Measurements from ENCODE around the gene TBL1XR1.

The TBL1XR1 gene

DNA sequence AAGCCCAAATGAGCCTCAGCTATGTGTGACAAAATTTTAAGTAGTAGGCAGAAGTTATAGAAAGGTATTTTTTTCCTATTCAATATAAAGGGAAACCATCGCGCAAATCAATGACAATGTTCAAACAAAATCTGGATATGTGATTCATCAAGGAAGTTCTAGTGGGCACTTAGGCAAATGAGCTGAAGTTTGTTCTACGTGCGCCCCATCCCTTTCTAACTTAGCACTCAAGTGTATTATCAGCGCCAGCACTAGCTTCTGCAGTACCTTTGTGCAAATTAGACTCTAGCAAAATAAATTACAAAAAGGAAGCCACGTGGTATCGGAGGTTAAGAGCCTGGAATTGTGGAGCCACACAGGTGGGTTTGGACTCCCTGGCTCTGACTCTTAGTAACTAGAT, 91.1 kb downstream of the TBL1XR1 start:
- no peak for DNase-seq

DNA sequence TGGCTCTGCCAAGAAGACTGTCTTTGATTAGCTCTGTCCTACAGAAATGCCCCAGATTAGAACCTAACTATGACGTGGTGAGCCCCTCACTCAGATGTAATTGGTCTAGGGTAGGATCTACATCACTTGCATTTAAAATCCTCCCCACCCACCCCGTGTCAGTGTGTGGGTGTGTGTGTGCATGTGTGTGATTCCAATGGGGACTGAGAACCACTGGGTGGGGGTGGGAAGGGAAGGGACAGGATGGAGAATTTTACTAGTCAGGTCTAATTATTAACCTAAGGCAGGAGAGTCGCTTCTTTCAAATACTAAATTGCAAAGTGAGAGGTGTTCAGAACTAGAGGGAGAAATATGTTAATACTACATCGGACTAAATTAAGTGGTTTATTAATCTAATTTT, 91.7 kb downstream of the TBL1XR1 start:
- DNase-seq, result no peak

DNA sequence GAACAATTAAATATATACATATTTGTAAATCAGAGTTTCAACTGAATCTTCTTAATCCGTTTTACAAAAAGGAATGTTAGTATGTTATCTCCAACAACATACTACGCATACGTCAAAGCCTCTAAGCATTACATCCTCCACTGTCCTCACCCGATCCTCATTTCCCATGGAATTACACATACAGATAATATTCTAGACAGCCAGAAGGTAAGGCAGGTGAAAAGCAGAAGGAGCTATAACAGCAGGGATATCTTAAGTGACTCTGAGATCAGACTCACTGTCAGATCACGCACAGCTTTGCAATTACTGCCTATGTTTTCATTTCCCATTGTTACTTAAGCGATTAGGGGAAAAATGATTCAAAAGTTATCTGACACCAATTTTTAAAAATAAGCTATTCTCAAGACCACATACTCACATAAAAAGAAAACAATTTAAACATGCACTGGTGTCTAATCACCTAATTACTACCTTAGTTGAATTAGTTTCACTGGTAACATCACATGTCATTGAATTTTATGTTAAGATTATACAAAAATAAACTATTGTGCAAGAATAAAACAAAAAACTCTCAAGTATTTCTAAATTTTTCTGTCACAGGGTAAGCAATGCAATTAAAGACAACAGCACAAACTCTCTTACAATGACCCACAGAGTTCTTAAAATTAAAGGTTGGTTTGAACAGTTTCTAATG, 92.8 kb downstream of the TBL1XR1 start:
- no peak for DNase-seq

DNA sequence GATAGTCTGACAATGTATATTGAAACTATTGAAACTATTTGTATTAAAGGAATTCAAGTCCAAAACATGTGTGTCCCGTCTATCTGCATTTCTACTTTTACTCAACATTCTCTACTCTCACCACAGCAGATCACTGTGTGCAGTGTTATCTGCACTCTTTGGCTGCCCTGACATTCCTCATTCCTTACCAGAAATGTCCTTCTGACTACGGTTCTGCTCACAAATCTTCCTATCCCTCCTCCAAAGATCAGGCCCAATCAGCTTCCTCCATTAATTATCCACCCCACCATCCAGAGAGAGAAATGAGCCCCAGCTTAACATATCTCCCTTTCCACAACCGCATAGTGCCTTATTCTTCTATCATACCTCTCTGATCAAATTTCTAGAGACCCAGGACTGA, 94.7 kb downstream of the TBL1XR1 start:
- no peak for DNase-seq

DNA sequence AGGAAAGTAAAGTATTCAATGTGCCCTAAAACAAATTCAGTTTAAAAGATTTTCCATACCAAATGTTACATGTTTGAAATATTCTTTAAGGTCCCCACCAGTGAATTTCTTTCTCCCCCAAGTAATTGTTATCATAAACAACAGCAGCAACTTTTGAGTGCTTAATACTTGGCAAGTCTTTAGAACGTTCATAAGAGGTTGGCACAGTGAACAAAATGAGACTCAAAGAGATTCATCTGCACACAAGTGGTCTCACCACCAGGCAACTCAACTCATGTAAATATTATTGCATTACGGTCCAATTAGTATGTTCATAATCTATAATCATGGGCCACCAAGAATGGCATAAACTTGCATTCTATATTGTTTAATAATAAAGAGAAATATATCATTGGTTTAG, 98.7 kb downstream of the TBL1XR1 start:
- DNase-seq, result no peak

DNA sequence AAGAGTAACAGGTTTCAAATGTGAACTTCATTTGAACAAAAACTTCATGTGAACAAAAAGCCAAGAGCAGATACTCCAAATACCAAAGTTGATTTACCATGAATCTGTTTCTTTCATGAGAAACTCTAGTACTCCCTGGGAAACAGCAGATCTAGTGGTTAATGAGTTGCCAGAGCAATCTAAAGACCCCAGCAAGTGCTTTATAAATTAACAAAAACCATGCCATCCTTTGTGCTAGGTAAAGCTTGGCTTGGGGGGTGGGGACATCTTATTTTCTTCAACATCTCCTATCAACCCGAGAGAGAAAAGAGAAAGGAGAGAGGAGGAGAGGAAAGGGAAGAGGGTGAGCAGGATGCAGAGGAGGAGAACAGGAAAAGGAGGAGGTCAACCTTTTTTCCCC, 100.7 kb downstream of the TBL1XR1 start:
- no peak for DNase-seq

DNA sequence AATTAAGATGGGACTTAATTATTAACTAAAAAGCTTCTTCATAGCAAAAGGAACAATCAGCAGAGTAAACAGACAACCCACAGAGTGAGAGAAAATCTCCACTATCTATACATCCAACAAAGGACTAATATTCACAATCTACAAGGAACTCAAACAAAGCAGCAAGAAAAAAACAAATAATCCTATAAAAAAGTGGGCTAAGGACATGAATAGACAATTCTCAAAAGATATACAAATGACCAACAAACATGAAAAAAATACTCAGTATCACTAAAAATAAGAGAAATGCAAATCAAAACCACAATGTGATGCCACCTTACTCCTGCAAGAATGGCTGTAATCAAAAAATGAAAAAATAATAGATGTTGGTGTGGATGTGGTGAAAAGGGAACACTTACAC, 103.3 kb downstream of the TBL1XR1 start:
- no peak for DNase-seq

DNA sequence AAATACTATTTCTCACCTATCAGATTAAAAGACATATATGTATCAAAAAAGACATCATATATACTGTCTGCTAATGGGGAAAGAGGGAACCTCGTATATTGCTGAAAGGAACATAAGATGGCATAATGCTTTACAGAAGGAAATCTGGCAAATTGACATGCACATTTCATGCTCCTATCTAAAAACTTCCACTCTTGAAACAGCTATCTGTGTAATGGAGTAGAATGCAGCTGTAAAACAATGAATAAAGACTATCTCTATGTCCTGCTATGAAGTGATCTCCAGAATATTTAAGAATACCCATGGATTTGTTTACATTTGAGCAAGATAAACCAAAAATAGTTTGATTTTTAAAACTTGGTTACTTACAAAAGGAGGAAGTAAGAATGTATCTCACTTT, 107.4 kb downstream of the TBL1XR1 start:
- DNase-seq, result no peak

DNA sequence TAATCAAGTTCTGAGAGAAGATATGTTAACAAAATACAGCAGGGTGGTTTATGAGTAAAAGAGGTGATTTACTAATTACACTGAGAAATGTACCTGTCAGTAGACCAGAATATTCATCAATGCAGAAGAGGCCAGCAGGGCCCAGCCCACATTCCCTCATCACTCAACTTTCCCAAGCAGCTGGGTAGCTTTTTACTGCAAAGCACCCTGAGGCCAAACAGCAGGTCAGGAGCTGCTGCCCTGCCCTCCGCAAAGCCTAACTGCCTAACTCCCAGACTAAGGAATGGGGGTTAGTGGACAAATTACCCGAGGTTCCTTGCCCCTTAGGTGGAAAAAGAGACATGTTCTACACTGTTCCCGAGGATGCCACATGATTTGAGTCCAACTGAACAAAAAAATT, 108.2 kb downstream of the TBL1XR1 start:
- DNase-seq, result no peak

DNA sequence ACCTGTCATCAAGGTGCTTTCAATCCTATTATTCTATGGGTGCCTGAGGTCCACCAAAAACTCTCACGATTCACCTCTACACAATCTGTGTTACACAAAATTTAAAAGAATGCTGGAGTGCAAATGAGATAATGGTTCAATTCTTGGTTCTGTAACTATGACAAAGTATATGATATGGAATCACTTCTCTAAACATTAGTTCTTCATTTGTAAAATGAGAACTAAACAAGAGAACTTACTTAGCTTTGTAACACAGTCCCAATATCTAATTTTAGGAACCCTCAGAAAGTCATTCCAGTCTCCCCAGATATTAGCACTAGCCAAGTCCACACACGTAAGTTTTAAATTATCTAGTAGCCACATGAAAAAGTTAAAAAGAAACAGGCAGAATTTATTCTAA, 111.5 kb downstream of the TBL1XR1 start:
- DNase-seq, result no peak

DNA sequence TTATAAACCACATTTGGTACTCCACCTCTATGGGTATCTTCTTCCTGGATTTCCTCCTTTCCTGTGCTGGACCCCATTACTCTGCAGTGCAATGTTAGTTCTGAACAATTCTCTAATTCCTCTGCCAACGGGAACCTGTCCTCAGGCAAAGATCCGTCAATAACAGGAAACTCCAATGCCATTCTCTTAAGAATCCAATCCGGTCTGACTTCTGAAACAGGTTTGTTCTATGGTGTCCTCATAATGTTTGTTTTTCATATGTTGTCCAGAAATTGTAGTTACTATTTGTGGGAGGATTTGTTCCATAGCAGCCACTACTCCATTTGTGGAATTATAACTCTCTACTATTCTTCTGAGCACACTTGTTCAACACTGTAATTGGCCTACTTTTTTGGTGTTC, 112.7 kb downstream of the TBL1XR1 start:
- DNase-seq, result no peak

DNA sequence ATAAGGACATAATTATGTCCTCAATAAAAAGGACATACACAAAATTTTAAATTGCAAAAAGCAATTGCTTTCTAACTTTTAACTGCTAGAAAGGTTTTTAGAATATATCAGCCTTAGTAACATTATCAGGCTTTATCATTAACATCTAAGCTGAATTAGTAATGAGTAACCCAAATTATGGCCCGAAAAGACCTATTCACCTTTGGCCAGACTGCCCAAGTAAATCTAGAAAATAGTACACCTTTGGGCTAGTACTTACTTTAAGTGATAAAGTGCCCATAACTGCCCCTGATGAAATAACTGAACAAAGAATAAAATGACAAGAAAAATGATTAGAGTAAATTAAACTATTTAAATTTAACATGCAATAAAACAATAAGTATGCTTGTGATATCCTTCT, 117.2 kb downstream of the TBL1XR1 start:
- no peak for DNase-seq

DNA sequence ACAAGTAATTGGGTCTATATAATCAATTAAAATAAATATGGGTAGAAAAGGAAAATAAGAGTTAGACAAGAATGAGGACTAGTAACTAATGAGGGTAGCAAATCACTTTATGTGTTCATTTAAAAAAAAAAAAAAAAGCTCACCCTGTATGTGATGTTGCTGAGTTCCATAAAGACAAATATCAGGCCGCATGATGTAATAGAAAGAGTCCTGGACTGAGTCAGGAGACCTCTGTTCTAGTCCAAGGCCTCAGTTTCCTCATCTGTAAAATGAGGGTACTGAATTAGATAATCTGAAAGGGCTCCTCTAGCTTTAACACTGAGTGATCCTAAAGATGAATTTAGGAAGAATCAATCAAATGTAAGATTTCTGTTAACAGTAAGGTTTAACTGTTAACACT, 117.6 kb downstream of the TBL1XR1 start:
- no peak for DNase-seq

DNA sequence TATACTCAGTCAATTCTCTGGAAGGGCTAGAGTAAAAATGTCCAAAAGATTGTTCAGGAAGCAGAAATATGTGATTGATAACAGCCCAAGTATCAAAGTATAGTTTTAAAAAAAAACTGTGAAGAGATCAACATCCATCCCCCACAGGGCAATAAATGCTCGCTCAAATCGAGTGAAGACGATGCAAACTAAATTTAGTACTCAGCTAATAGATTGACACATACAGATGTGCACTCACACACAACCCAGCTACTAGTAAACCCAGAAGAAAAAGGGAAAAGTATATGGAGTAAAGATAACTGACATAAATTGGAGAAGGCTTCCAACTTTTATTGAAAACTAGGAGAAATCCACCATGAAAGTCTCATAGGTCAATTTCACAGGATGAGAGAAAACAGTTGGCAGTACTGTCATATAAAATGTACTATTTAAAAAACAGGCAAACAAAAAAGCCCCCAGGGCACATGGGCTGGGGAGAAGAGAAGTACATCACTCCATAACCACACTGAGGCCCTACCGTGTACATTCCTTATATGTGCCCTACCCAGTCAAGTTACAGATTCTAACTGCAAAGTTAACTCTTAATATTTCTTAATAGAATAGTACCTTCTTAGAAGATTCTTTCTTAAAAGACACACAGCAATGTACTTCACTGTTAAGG, 125.7 kb downstream of the TBL1XR1 start:
- no peak for DNase-seq

DNA sequence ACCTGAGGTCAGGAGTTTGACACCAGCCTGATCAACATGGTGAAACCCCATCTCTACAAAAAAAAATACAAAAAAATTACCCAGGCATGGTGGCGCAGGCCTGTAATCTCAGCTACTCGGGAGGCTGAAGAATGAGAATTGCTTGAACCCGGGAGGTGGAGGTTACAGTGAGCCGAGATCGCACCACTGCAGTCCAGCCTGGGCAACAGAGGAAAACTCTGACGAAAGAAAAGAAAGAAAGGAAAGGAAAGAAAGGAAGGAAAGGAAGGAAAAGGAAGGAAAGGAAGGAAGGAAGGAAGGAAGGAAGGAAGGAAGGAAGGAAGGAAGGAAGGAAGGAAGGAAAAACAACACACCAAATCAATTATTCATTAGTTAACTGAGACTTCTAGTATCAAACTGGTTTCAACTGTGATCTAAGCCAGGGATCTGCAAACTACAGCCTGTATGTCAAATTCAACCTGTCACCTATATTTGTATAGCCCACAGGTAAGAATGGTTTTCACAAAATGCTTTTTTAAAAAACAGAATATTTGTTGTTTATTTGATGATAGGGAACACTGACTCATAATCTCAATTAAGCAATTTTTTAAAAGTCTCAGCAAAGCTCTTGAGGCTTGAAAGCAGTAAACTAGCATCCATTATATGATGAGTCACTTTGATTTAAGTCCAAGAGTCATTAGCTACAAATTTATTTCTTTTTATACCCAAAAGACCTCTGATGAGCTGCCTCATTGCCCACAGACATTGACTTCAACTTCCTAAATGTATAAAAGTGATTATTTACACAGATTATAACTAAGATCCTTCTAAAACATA, 127.6 kb downstream of the TBL1XR1 start:
- no peak for DNase-seq

DNA sequence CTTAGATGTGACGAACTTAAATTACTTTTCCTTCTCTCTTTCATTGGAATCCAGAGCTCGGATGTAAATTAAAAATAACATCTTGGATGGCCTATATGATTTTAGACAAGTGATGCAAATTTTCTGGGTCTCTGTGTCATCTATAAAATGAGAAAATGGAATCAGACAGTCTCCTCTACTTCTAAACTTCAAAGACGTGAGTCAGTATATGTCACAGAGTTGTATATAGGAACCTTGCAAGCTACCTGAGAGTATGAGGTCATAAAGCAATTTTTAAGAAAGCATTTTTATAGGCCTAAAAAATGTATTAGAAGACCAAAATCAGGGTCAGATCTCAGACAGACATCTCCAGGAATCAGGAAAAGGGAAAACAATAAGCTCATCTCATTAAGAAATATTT, 128.3 kb downstream of the TBL1XR1 start:
- DNase-seq, result no peak

DNA sequence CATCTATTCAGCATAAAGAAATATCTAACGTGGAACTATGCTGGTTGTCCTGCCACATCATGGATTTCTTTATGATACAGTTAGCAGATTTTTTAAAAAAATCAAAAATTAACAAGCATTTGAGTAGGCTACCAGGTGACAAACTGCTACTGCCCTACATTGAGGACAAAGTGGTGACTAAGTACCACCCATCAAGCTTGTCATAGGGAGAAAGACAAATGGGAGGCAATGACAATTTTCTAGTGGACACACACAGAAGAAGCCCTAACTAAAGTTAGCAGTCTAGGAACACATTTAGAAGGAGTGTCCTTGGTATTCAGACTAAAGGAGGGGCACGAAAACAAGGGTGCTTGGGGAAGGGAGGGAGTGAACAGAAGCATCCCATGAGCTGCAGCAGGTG, 131.2 kb downstream of the TBL1XR1 start:
- DNase-seq, result no peak

DNA sequence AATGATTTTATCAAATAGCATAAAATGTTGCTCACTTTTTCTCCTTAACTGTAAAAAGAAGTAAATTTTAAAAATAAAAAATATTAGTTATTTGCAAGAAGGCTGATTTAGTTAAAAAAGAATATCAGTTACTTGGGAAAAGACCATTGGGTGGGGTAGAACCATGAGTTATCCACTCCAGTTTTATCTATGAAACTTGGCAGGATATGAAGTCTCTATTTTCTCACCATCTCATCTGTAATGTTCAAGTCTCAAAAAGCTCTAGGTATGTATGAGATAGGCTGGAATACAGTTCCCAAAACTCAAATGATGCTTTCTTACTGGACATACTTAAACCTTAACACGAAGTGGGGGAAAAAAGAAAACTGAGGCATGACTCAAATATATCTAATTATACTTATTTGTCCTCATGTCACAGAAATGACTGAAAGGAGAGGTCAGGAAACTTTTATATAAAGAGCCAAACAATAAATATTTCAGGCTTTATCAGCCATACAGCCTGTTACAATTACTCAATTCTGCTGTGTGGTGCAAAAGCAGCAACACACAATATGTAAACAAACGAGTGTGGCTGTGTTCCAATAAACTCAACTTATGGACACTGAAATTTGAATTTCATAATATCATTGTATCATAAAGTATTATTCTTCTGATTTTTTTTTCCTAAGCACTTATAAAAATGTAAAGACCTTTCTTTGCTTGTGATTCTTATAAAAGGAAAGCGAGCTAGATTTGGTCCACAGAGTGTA, 131.8 kb downstream of the TBL1XR1 start:
- DNase-seq, result no peak

DNA sequence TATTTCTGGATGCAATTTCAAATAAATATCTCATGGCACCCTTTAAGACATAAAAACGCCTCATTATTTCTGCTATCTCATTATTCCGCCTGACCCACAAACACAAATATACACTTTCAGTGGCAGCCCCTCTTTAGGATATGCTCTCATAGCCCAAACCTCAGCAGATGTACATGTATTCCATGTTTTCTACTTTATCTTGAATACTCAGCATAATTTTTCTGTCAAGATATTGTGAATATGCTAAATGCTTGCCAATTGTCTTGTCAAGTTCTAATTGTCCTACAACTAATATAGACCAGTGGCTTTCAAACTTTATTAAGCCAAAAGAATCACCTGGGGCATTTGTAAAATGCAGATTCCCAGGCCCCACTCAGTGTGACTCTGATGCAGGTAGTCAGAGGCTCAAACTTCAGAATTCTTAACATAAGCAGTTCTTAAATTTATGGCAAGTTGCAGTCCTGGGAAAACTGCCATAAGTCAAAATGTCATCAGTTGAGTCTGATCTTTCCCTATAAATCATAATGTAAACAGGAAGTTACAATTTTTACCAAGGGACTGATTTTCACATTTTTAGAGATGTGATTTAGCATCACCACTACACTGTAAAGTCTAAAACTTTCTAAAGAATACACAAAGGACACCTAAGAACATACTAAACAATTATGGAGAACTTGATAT, 135.1 kb downstream of the TBL1XR1 start:
- no peak for DNase-seq

DNA sequence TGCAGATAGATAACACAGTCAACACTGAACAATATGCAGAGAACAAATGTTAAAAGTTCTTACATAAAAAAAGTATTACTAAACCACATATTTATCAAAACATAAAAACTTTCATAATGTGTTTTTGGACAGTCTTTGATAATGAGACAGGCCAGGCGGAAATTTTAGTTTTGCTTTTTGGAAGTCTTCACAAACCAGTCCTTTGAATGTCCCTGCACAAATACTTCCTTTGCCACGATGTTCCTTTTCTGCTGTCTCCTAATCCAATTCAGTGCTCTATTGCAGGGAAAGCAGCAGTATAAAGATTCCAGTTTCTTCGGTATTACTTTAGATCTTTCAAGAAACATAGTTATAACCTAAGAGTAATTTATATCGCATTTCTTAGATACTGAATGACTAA, 135.9 kb downstream of the TBL1XR1 start:
- DNase-seq, result no peak

DNA sequence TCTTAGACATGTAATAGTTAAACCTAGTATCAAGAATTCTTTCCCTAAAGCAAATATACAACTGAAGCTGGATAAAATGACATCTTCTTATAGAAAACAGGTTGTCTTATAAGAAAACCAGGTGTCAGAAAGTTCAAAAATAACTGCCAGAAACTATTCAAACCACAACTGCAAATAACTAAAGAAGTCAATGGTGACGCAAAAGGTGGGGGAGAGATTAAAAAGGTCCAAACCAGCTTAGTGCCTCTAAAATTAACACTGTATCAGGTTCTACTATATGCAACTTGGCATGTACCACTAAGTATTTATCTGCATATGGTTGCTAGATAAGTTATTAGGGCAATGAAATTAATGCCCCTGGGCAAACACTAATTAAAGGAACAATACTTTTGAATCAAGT, 136.8 kb downstream of the TBL1XR1 start:
- no peak for DNase-seq

DNA sequence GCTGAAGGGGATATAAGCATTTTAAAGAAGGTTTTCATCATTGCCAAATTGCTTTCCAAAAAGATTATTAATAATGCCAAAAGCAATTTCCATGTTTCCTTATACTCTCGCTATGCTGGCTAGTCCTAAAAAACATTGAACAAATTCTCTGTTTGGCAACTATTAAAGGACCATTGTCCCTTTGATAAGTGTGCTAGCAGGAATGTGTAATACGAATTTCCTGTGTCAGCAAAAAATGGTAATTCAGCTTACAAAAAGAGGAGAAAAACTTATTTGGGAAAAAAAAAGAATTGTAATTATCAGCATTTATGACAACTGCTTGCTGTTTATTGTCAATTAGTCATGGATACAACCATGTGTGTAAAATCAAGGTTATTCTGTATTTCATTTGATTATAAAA, 138.6 kb downstream of the TBL1XR1 start:
- DNase-seq, result no peak

DNA sequence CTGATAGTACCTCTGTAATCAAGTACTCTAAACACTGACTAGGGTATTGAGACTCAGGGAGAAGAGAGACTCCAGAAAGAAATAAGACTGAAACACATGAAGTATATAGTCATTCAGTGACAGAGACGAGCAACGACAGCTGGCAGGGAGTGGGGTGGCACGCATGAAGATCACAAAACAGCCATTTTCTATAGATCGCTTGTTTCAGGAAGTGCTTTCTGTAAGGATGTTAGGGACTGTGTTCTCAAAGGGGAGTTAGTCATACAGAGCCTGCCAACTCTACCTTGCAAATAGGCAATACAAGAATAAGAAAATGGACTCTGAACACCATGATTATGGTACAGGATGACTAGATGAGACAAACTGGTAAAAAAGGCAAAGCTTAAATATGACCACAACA, 139.5 kb downstream of the TBL1XR1 start:
- DNase-seq, result no peak

Measured in NCI-H1105 (cell line).